Fibroblast of skin of right biceps (primary cell): Measurements from ENCODE around the gene SSBP4.

Experiments used
- DNase-seq: peaks from one replicate; pipeline ENCODE4 v3.0.0-alpha.2; 2013

The SSBP4 gene

GRCh38 chr19:18473706-18474087 lies 54.5 kb downstream of the SSBP4 start:
- DNase-seq, result no peak

- DNase-seq, result no peak
Measured at GRCh38 chr19:18474366-18474887, 55.2 kb downstream of the SSBP4 start.

- DNase-seq, result no peak
Measured at GRCh38 chr19:18475004-18475453, 55.8 kb downstream of the SSBP4 start.

GRCh38 chr19:18475762-18476331 lies 56.6 kb downstream of the SSBP4 start:
- no peak for DNase-seq

- no peak for DNase-seq
Measured at GRCh38 chr19:18476507-18477041, 57.4 kb downstream of the SSBP4 start.

- peak; percentile 34 for DNase-seq
Measured at GRCh38 chr19:18477042-18477779, 58.0 kb downstream of the SSBP4 start.

GRCh38 chr19:18477974-18478373 lies 58.8 kb downstream of the SSBP4 start:
- no peak for DNase-seq

- DNase-seq, result peak; percentile 86
Measured at GRCh38 chr19:18478545-18479311, 59.5 kb downstream of the SSBP4 start.

- DNase-seq, result peak; percentile 58
Measured at GRCh38 chr19:18480006-18480691, 61.0 kb downstream of the SSBP4 start.

GRCh38 chr19:18481505-18482222 lies 62.5 kb downstream of the SSBP4 start:
- no peak for DNase-seq

GRCh38 chr19:18483119-18483890 lies 64.1 kb downstream of the SSBP4 start:
- DNase-seq, result no peak
